ENCODE measurements around the gene MGAT5.
"Not testable (repeated sequence)": the region's sequence is repeated elsewhere in the genome, so short reads cannot be mapped to it uniquely, and the experiment has no call there.

MGAT5 gene

GRCh38 chr2:134280231-134280630 is 26.4 kb downstream of the MGAT5 start:
- no peak for DNase-seq

GRCh38 chr2:134280726-134281125 is 26.9 kb downstream of the MGAT5 start:
- no peak for DNase-seq

DNA sequence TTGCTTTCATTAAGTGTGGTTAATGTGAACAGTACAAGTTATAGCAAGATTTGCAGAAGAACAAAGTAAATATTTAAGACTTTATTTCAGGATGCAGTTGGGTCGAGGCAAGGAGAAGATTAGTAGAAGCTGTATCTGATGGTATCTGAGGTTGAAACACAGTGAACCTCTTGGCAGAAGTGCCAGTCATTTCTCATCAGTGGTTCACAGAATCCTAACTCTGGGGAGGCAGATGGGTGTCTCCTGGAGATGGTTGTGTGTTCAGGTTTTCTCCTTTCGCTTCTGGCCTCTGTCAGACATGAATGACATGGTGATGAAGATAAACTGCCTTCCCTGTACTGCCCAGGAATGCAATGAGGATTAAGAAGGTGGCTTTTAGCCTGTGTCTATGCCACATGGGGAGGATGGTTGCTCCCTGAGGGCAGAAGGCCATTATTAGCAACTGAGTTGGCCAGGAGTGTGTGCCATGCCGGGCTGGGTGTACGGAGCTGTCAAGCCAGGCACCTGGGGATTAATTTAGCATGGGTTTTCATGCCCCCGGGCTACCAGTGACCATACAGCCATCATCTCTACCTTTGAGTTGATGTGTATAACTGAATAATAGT is 28.0 kb downstream of the MGAT5 start:
- no peak for DNase-seq

DNA sequence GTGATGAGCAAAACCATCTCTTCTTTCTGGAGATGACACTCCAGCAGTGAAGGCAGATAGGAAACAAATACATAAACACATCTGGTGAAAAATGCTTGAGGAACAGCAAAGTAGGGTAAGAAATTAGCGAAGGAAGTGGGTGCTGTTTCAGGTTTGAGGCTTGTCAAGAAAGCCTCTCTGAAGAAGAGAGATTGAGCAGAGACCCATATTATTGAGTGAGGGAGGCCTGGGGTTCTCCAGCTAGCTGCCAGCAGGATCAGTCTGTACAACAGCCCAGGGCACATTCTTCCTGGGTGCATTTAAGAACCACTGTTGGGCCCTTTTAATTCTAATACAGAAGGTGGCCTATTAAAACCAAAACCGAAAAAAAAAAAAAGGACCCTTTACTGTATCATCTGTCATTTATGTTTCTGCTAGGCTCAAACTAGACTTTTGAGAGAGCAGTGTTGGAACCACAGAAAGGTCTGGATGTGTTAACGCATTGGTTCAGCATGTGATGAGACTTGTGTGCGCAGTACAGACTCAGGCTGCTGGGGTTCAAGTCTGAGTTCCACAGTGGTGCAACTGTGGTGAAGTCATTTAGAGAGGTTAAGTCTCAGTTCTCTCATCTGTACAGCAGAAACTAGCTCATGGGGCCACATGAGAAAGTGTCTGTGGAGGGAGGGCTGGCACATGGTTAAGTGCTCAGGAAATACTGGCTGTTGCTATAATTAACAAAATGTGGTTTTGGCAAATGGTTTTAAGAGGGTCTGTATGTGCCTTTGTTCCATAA is 28.9 kb downstream of the MGAT5 start:
- DNase-seq, result no peak

GRCh38 chr2:134283661-134284060 is 29.8 kb downstream of the MGAT5 start:
- DNase-seq, result no peak

DNA sequence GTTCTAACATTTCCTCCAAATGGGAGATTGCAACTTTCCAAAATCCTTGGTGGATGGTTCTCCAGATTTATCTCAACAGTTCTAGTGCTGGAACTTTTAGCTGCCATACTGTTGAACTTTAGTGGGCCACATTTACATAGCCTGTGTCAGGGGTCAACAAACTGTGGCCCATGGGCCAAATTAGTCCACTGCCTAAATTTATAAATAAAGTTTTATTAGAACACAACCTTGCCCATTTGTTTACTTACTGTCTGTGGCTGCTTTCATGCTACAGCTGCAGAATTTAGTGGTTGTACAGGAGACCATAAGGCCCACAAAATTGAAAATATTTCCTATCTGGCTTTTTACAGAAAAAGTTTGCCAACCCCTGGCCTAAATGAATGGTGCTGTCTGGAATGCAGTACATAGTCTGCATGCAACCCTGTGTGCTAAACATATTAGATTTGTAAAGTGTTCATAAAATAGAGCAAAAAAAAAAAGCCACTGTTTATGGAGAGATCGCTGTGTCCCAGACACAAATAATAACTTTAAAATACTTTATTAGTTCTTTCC is 30.3 kb downstream of the MGAT5 start:
- no peak for DNase-seq

DNA sequence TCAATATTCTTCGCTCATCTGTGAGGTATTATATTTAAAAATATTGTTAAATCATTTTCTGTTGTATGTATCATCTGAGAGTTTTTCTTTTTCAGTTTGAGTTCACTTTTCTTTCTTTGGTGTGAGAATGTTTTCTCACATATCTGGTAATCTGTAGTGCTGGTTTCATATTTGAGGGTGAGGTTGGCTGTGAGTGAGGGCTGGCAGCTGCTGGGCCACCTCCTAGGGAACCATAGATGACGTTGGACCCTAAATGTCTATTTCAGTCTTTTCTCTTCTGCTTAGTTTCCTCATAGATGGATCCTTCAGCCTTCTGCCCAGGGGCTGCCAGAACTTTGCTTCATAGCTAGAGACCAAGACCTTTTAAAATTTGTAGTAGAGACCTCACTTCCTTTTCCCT is 33.5 kb downstream of the MGAT5 start:
- DNase-seq, result no peak

GRCh38 chr2:134288814-134289213 is 34.9 kb downstream of the MGAT5 start:
- no peak for DNase-seq

DNA sequence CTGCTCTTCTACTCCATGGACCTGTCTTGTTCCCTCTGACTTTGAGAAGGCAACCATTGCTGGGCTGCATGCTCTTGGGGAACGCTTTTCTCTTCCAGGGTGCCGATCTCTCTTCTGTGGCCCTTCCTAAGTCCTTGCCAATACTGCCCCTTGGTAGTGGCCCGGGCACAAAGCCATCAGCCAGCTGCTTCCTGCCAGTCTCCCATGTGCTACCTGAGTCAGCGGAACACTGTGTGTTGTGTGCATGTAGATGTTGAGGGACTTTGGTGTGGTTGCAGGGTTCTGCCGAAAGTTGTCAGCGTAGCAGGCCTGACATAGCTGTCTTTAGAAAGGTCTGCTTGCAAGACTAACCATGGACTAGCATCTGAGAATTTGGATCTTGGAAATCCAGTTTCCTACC is 35.4 kb downstream of the MGAT5 start:
- no peak for DNase-seq

GRCh38 chr2:134290358-134290757 is 36.5 kb downstream of the MGAT5 start:
- no peak for DNase-seq

DNA sequence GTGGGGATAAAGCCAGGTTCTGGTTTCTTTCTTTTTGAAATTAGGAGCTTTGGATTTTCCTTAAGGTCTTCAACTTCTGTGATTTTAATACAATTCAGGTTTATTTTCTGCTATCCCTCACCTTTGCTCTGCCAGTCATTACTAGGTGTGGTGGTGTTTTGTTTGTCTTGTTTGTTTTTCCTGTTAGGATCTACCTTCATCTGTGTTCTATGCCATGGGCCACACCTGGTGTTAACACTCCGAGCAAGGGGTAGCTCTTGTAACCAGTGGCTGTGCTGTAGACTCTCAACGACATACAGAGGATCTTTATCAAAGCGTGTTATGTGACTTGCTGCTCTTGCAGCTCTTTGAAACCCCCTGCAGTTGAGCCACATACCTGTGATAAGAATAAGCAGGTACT is 38.6 kb downstream of the MGAT5 start:
- no peak for DNase-seq

DNA sequence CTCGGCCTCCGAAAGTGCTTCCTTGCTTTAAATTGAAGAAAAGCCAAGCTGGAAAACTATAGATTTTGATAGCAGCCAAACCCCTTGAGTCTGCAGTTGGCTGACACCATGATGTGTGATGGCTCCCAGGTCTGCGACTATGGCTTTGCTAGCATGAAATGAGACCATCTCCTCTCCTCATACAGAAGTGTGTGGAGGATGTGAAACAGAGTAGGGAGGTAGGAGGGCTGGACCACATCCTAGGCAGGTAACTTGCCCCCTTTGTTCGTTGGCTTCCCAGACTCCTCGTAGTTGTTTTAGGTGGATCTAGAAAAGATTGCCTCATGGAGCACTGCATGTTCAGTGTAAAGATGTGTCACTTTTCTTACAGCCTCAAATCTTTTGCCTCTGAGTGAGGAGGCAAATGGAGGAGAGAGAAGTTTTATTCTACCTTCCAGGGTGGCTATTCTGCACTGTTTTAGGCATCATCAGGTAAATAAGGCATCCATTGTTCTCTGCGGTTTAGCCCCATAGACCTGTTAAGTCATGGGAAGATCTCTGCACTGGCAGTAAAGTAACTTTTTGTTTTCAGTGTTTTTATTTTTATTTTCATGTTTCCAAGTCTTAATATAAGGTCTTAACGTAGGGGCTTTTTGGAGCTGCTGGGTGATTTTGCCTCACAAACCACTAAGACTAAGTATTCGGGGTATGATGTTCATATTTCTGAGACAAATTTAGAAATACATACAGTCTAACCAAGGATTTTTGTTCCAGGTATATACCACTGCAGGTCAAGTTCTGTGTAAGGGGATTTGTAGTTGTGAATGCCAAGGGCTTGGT is 40.1 kb downstream of the MGAT5 start:
- DNase-seq, result no peak

GRCh38 chr2:134294598-134294997 is 40.7 kb downstream of the MGAT5 start:
- DNase-seq, result not testable (repeated sequence)

DNA sequence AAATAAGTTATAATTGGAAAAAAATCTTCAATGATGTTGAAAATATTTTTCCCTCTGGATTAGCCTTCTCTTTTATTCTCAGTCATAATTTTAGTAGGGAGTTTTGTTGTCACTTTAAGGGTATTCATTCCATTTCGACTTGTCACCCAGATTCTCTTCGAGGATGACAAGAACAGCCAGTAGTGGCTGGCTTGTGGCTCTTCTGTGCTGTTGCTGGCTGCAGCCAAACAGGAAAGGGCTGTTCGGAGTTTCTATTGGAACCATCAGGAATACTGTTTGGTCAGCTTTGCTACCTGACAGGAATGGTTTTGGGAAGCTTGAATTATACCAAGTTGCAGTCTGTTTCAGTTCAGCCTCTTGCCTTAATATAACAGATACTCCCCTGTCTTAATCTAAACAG is 41.6 kb downstream of the MGAT5 start:
- no peak for DNase-seq

GRCh38 chr2:134296301-134296700 is 42.4 kb downstream of the MGAT5 start:
- no peak for DNase-seq

DNA sequence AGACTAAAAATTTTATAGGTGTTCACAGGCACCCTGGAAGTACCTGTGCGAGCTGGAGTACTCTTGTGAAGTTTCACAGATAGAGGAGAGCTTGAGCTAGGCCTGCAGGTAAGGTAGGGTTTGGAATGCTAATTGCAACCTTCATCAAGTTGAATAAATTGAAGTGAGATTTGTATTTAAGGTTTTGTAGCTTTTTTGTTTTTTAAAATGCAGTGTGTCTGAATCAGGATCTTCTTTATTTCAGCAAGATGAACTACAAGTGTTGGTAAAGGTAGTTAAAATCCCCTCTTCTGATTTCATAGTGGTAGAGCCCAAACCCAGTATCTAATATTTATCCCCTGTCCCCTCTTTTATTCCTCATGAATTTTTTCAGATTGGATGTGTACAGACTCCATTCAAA is 45.5 kb downstream of the MGAT5 start:
- no peak for DNase-seq

- no peak for DNase-seq
Observed at GRCh38 chr2:134300585-134300984, 46.7 kb downstream of the MGAT5 start.

GRCh38 chr2:134301099-134301927 is 47.4 kb downstream of the MGAT5 start:
- DNase-seq, result no peak

DNA sequence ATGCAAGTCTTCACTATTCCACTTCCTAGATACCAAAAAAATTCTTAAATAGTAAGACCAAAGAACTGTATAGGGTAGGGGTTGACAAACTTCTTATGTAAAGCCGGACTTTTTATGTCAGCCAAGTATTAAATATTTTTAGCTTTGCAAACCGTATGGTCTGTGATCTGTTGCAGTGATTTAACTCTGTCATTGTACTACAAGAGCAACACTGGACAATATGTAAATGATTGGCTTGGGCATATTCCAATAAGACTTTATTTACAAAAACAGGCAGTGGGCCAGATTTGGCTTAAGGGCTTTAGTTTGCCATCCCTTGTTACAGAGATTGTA is 48.0 kb downstream of the MGAT5 start:
- DNase-seq, result no peak

DNA sequence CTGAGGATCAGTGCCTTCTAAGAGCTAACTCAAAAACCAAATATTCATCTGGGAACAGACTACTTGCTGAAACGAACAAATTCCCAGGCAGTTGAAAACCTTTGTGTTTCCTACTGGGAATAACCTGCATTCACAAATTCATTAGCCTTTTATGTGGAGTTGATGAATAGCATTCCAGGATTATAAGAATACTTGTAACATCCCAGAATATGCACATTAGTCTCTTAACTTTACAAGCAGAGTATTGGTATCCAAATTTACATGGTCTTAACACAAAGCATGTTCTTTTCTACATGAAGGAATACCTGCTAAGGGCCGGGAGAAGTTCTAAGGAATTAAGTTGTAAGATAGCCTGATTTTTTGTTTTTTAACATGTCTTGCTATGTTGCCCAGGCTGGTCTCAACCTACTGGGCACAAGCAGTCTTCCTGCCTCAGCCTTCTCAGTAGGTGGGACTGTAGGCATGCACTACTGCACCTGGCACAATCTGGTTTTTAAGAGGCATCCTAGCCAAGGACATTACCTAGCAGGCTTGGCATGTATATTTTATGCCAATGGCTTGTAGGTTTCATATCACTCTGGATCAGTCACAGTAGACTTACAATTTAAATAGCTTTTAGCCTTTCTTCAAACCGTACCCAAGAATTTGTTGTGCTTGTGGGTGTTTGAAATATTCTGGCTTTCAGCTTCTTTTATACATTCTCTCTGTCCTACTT is 50.7 kb downstream of the MGAT5 start:
- no peak for DNase-seq

GRCh38 chr2:134305109-134305491 is 51.2 kb downstream of the MGAT5 start:
- DNase-seq, result no peak

DNA sequence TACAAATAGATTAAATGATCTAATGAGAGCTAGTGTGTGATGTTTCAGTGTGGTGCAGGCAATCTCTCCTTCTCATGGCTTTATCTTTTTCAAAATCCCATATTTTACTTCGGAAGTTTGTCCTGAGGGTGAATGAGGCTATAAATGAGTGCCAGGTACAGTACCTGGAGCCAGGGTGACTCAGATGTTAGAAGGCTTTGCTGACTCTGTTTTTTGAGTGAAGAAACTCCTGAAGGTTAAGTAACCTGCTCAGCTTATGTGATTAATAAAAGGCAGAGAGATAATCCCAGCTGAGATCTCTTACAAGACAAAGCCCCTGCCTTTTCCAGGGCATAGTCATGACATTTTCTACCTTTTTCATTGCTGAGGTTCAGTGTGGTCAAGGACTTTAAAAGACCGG is 52.6 kb downstream of the MGAT5 start:
- no peak for DNase-seq

Measured in NCI-H1092 (cell line).